ENCODE results near the gene PHAF1. TPM values are rescaled to one million over a fixed set of nuclear protein-coding genes. Genes with fewer than 3 reads are reported as not detected.

PHAF1 gene
- total and polyA plus RNA-seq, 9 of the 15 experiments (the other 6 are each of a cell fraction or from before 2014, with no cell fraction given), result 5.1 to 25.4 (median 13.8) TPM

- no peaks in the 10 kb centered on the region for H3K79me2 ChIP-seq (ENCODE audit: control insufficient read depth, insufficient read depth, low read length)
- no TSS peak for BruUV-seq (replicated peaks)
- H3K27ac ChIP-seq (ENCODE audit: extremely low read depth, low read depth, low read length), result no peak overlapping the region
- FAIRE-seq, result no peak
- no peaks in the 10 kb centered on the region for H3K27me3 ChIP-seq (ENCODE audit: control insufficient read depth in 2 of 2, insufficient read depth in 2 of 2, low read length in 2 of 2)
- H3K9me1 ChIP-seq (ENCODE audit: control insufficient read depth, insufficient read depth, low read length), result no peaks in the 10 kb centered on the region
- no peak overlapping the region for H2AFZ ChIP-seq (ENCODE audit: low read depth, low read length)
- H3K9me3 ChIP-seq (replicated peaks; ENCODE audit: control insufficient read depth, insufficient read depth, low read depth, low read length), result no peaks in the 10 kb centered on the region
- no peak overlapping the region for H3K4me2 ChIP-seq (ENCODE audit: insufficient read depth, low read length)
- no peaks in the 10 kb centered on the region for H3K4me1 ChIP-seq (replicated peaks in 1 of 2; ENCODE audit: control insufficient read depth in 2 of 2, insufficient read depth in 2 of 2, low read length in 2 of 2)
- no peak overlapping the region for H3K4me3 ChIP-seq
- POLR2A ChIA-PET, result interaction anchor here (0.6 to 0.8 kb wide), 3 partner anchors 8 to 94 kb away, joined by 3 read pairs; no protein-coding TSS in a partner anchor
- CTCF ChIA-PET (ENCODE audit: low intra/inter-chr PET ratio), result no interaction called here
- ATAC-seq, result no peak
- peaks cover 90% of the 10 kb centered on the region for H3K36me3 ChIP-seq (ENCODE audit: control insufficient read depth, insufficient read depth, low read length)
- intact Hi-C loops (cut with micrococcal nuclease), result no loop called here
- in situ Hi-C loops (cut with MboI), result no loop called here
- 66% methylated on average over 3 of the region's 3 CpGs for WGBS (ENCODE audit: insufficient coverage, low coverage, missing lambda C conversion rate)
- DNase-seq (ENCODE audit: extremely low read depth in 1 of 4, low spot score in 3 of 4), result no peak
- no peaks in the 10 kb centered on the region for H4K20me1 ChIP-seq (replicated peaks; ENCODE audit: control insufficient read depth, insufficient read depth, low read length)
- no peak overlapping the region for H3K9ac ChIP-seq (ENCODE audit: insufficient read depth in 1 of 2, low read depth in 2 of 2, low read length in 2 of 2)
- TF ChIP-seq, protein P1, sequence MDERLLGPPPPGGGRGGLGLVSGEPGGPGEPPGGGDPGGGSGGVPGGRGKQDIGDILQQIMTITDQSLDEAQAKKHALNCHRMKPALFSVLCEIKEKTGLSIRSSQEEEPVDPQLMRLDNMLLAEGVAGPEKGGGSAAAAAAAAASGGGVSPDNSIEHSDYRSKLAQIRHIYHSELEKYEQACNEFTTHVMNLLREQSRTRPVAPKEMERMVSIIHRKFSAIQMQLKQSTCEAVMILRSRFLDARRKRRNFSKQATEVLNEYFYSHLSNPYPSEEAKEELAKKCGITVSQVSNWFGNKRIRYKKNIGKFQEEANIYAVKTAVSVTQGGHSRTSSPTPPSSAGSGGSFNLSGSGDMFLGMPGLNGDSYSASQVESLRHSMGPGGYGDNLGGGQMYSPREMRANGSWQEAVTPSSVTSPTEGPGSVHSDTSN (CRISPR knock-in tag; IDR thresholded peaks at IDR 0.05; ENCODE audit: low read depth), result no peak
- TF ChIP-seq, protein P1 (tag; conservative IDR thresholded peaks at IDR 0.05; ENCODE audit: low read depth), result peak; percentile 91
- TF ChIP-seq HDAC3 (IDR thresholded peaks at IDR 0.05; ENCODE audit: borderline replicate concordance, partially characterized antibody) (no peak), ZNF76 (CRISPR knock-in tag; IDR thresholded peaks at IDR 0.05; ENCODE audit: borderline replicate concordance) (no peak), ZNF174 (CRISPR knock-in tag; IDR thresholded peaks at IDR 0.05) (no peak), EWSR1 (IDR thresholded peaks at IDR 0.05; ENCODE audit: borderline replicate concordance, low read depth, partially characterized antibody) (no peak), PKNOX1 (IDR thresholded peaks at IDR 0.05) (peak; percentile 92), ZNF699 (CRISPR knock-in tag; IDR thresholded peaks at IDR 0.05; ENCODE audit: insufficient replicate concordance) (no peak), MEIS2 (IDR thresholded peaks at IDR 0.05; ENCODE audit: partially characterized antibody) (peak; percentile 81), CCAR2 (IDR thresholded peaks at IDR 0.05; ENCODE audit: low read depth, low read length) (no peak)
- TF ChIP-seq, protein P2, sequence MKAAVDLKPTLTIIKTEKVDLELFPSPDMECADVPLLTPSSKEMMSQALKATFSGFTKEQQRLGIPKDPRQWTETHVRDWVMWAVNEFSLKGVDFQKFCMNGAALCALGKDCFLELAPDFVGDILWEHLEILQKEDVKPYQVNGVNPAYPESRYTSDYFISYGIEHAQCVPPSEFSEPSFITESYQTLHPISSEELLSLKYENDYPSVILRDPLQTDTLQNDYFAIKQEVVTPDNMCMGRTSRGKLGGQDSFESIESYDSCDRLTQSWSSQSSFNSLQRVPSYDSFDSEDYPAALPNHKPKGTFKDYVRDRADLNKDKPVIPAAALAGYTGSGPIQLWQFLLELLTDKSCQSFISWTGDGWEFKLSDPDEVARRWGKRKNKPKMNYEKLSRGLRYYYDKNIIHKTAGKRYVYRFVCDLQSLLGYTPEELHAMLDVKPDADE (conservative IDR thresholded peaks at IDR 0.05; ENCODE audit: control insufficient read depth, low read depth, low read length), result no peak
- TF ChIP-seq, protein P3, sequence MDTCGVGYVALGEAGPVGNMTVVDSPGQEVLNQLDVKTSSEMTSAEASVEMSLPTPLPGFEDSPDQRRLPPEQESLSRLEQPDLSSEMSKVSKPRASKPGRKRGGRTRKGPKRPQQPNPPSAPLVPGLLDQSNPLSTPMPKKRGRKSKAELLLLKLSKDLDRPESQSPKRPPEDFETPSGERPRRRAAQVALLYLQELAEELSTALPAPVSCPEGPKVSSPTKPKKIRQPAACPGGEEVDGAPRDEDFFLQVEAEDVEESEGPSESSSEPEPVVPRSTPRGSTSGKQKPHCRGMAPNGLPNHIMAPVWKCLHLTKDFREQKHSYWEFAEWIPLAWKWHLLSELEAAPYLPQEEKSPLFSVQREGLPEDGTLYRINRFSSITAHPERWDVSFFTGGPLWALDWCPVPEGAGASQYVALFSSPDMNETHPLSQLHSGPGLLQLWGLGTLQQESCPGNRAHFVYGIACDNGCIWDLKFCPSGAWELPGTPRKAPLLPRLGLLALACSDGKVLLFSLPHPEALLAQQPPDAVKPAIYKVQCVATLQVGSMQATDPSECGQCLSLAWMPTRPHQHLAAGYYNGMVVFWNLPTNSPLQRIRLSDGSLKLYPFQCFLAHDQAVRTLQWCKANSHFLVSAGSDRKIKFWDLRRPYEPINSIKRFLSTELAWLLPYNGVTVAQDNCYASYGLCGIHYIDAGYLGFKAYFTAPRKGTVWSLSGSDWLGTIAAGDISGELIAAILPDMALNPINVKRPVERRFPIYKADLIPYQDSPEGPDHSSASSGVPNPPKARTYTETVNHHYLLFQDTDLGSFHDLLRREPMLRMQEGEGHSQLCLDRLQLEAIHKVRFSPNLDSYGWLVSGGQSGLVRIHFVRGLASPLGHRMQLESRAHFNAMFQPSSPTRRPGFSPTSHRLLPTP (IDR thresholded peaks at IDR 0.05; ENCODE audit: borderline replicate concordance, extremely low read depth, insufficient read length), result no peak
Observed at GRCh38 chr16:67137605-67138004, 27.9 kb downstream of the PHAF1 start.

Data from K562 (cell line).